Esophagus squamous epithelium (tissue), 4 donors: ENCODE results near the gene S1PR3.

Source experiments
- POLR2A ChIP-seq, 4 donors: fragments of 450-650 bp; IDR thresholded peaks; one replicate each; pipeline ENCODE4 v1.6.1; 2017; ENCODE audit warnings: antibody characterized with exemption in 4 of 4, mild to moderate bottlenecking in 4 of 4, moderate library complexity in 3 of 4
- TF ChIP-seq, protein P1 (sequence below), 6 experiments: fragments of 450-650 bp in 4 of 6; fragments of 200-600 bp in 2 of 6; sonication (generic) in 2 of 6; IDR thresholded peaks; one replicate each; pipeline ENCODE4 v1.5.1; 2016 to 2019; ENCODE audit warnings: antibody characterized with exemption in 6 of 6, mild to moderate bottlenecking in 4 of 6, moderate library complexity in 4 of 6

- TF ChIP-seq, protein P1, sequence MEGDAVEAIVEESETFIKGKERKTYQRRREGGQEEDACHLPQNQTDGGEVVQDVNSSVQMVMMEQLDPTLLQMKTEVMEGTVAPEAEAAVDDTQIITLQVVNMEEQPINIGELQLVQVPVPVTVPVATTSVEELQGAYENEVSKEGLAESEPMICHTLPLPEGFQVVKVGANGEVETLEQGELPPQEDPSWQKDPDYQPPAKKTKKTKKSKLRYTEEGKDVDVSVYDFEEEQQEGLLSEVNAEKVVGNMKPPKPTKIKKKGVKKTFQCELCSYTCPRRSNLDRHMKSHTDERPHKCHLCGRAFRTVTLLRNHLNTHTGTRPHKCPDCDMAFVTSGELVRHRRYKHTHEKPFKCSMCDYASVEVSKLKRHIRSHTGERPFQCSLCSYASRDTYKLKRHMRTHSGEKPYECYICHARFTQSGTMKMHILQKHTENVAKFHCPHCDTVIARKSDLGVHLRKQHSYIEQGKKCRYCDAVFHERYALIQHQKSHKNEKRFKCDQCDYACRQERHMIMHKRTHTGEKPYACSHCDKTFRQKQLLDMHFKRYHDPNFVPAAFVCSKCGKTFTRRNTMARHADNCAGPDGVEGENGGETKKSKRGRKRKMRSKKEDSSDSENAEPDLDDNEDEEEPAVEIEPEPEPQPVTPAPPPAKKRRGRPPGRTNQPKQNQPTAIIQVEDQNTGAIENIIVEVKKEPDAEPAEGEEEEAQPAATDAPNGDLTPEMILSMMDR (IDR thresholded peaks at IDR 0.05): no peak
- no peak for TF ChIP-seq POLR2A (IDR thresholded peaks at IDR 0.05)
Observed at GRCh38 chr9:88995200-88995577, 3.9 kb downstream of the S1PR3 start.
